ENCODE data around the gene UNC5C.
A peak's percentile ranks its signal among the peaks of the same experiment; 100 is the strongest.
"Not testable (repeated sequence)": the region's sequence is repeated elsewhere in the genome, so short reads cannot be mapped to it uniquely, and the experiment has no call there.

Gene UNC5C

DNA sequence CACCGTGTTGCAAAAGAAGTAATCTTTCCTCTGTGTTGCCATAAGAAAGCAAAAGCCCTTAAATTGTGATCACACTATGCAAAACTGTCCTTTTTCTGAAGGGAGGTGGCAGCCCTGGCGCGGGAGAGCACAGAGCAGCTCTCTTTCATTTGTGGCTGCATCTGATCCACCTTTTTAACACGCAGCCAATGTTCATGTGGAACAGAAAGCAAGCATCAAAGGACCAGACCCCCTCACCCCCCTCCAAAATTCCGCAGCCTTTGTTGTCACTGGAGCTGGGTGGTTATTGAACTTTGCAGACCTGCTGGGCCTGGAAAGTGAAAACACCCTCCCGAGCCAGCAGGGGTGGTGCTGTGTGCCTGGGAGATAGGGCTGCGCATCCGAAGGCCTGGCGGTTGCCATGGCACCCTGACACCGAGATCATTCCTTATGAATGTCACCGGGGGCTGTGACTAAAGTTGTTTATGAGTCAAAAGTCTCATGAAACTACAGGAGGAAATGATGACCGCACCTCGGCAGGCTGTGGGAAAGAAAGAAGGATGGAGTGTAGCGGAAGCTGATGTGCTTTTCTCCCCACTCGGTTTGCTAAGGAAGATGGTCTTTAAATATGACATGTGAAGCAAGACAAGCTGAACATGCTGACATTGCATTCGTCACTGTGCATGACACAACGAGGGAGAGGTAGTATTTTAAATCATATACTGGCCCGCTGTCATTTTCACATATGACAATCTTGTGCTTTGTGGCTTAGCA is 367.4 kb downstream of the UNC5C start:
- H3K4me3 ChIP-seq (ENCODE audit: control insufficient read depth, low read depth, low read length), result no peak overlapping the region
- DNase-seq (ENCODE audit: low read depth), result no peak
- no peak for TF ChIP-seq CTCF (IDR thresholded peaks at IDR 0.05; ENCODE audit: control insufficient read depth, insufficient read depth, low read depth, low read length, missing control alignments)

GRCh38 chr4:95180531-95181242 is 368.1 kb downstream of the UNC5C start:
- no peak for DNase-seq (ENCODE audit: low read depth)
- TF ChIP-seq CTCF (IDR thresholded peaks at IDR 0.05; ENCODE audit: control insufficient read depth, insufficient read depth, low read depth, low read length, missing control alignments), result no peak
- no peak overlapping the region for H3K4me3 ChIP-seq (ENCODE audit: control insufficient read depth, low read depth, low read length)

- DNase-seq (ENCODE audit: low read depth), result no peak
- H3K4me3 ChIP-seq (ENCODE audit: control insufficient read depth, low read depth, low read length), result no peak overlapping the region
- TF ChIP-seq CTCF (IDR thresholded peaks at IDR 0.05; ENCODE audit: control insufficient read depth, insufficient read depth, low read depth, low read length, missing control alignments), result no peak
Observed at GRCh38 chr4:95178938-95179337, 369.8 kb downstream of the UNC5C start.

GRCh38 chr4:95171377-95171776 is 377.4 kb downstream of the UNC5C start:
- DNase-seq (ENCODE audit: low read depth); H3K4me3 ChIP-seq (ENCODE audit: control insufficient read depth, low read depth, low read length): not testable (repeated sequence)

DNA sequence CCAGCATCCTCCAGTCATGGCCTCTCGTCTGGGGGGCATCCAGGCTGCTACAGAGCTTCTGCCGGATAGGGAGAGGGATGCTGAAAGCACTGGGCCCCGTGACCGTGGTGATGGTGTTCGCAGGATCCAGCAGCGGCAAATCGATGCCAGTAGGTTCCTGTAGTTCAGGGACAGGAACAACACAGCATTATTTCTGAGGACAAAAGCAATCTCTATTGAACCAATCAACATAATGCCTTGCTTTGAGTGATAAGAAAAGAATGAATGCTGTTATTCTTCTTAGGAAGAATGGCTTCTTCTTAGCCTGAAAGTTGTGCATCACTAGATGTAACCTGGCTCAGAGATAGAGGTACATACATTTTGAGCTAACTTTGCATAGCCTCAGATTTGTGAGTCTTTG is 378.6 kb downstream of the UNC5C start:
- TF ChIP-seq CTCF (IDR thresholded peaks at IDR 0.05; ENCODE audit: control insufficient read depth, insufficient read depth, low read depth, low read length, missing control alignments), result no peak
- no peak overlapping the region for H3K4me3 ChIP-seq (ENCODE audit: control insufficient read depth, low read depth, low read length)
- DNase-seq (ENCODE audit: low read depth), result no peak

GRCh38 chr4:95167805-95168204 is 381.0 kb downstream of the UNC5C start:
- H3K4me3 ChIP-seq (ENCODE audit: control insufficient read depth, low read depth, low read length), result no peak overlapping the region
- DNase-seq (ENCODE audit: low read depth), result no peak
- no peak for TF ChIP-seq CTCF (IDR thresholded peaks at IDR 0.05; ENCODE audit: control insufficient read depth, insufficient read depth, low read depth, low read length, missing control alignments)

DNA sequence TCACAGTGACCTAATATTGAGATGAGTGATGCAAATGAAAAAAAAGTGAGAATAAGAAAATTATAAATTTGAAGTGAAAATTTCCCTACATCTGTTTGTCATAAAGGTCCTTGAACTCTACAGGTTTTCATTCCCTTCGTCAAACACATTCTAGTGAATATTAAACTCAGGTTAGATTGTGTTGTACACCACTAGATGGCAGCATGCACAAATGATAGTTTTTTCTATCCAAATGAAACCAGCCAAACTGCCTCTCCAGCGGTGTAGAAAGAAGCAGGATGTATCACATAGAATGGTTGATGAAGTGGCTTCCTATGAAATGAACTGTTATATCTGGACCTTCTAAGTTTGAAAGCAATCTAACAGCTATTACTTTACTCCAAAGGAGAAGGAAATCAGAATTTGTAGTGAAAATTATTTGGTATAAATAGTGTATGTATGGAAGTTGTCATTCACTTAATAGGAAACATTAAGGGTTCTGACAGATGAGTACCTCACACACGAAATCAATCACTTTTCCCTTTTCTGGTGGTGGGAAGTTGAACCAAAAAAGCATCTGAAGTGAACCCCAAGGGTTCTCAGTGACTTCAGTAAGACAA is 382.7 kb downstream of the UNC5C start:
- DNase-seq (ENCODE audit: low read depth), result peak; percentile 39
- peak; percentile 51 for TF ChIP-seq CTCF (IDR thresholded peaks at IDR 0.05; ENCODE audit: control insufficient read depth, insufficient read depth, low read depth, low read length, missing control alignments)
- H3K4me3 ChIP-seq (ENCODE audit: control insufficient read depth, low read depth, low read length), result no peak overlapping the region

Data from AG09309 (cell line).